Dermis microvascular lymphatic vessel endothelial cell (primary cell): ENCODE measurements around the gene TMEM59L. TPM values are rescaled to one million over a fixed set of nuclear protein-coding genes. Genes with fewer than 3 reads are reported as not detected.

Experiments used
- DNase-seq, 2 donors: peaks; one replicate each; pipeline versions ENCODE4 v3.0.0 to v3.0.0-alpha.2; 2010; ENCODE audit warnings: low read depth in 2 of 2
- total RNA-seq: library from RNA; depleted of rRNA; stranded (reverse); fragments of >200 nt; gene quantifications from 2 replicates; pipeline ENCODE4 v1.2.1, GENCODE V29; 2014

The TMEM59L gene
- total RNA-seq, 1 donor from 2014 or later: not detected

- no peak for DNase-seq
Observed at GRCh38 chr19:18636969-18637629, 24.4 kb downstream of the TMEM59L start, which contains the start of gene KLHL26. KLHL26 (plus strand) TSS chr19:18637028; CDS start chr19:18637055, 27 bp downstream.

GRCh38 chr19:18637673-18638630 is 25.3 kb downstream of the TMEM59L start:
- no peak for DNase-seq

- DNase-seq: no peak
Observed at GRCh38 chr19:18639706-18640243, 27.1 kb downstream of the TMEM59L start.

GRCh38 chr19:18644196-18645034 is 31.7 kb downstream of the TMEM59L start:
- no peak for DNase-seq

- DNase-seq: no peak
Observed at GRCh38 chr19:18645035-18645511, 32.4 kb downstream of the TMEM59L start.

- DNase-seq: no peak
Observed at GRCh38 chr19:18646535-18647370, 34.1 kb downstream of the TMEM59L start.

GRCh38 chr19:18647371-18647767 is 34.7 kb downstream of the TMEM59L start:
- DNase-seq: no peak

- DNase-seq: no peak
Observed at GRCh38 chr19:18647807-18648206, 35.1 kb downstream of the TMEM59L start.

- no peak for DNase-seq
Observed at GRCh38 chr19:18648973-18649315, 36.3 kb downstream of the TMEM59L start.

GRCh38 chr19:18649371-18650020 is 36.8 kb downstream of the TMEM59L start:
- DNase-seq: peak in 1 of 2 donors; percentile 55

- DNase-seq: peak in 1 of 2 donors; percentile 54
Observed at GRCh38 chr19:18650021-18650390, 37.3 kb downstream of the TMEM59L start.

- peak; percentile 60 to 84 for DNase-seq
Observed at GRCh38 chr19:18650468-18651041, 37.9 kb downstream of the TMEM59L start.

GRCh38 chr19:18651300-18651699 is 38.6 kb downstream of the TMEM59L start:
- no peak for DNase-seq

GRCh38 chr19:18651733-18652132 is 39.1 kb downstream of the TMEM59L start:
- DNase-seq: no peak

- no peak for DNase-seq
Observed at GRCh38 chr19:18653853-18654252, 41.2 kb downstream of the TMEM59L start.

- DNase-seq: no peak
Observed at GRCh38 chr19:18654469-18654868, 41.8 kb downstream of the TMEM59L start.

- no peak for DNase-seq
Observed at GRCh38 chr19:18655173-18655844, 42.6 kb downstream of the TMEM59L start.

GRCh38 chr19:18656337-18657086 is 43.8 kb downstream of the TMEM59L start:
- DNase-seq: no peak
